ENCODE data around the gene STAG1.
"Not testable (repeated sequence)": the region's sequence is repeated elsewhere in the genome, so short reads cannot be mapped to it uniquely, and the experiment has no call there.

The STAG1 gene

DNA sequence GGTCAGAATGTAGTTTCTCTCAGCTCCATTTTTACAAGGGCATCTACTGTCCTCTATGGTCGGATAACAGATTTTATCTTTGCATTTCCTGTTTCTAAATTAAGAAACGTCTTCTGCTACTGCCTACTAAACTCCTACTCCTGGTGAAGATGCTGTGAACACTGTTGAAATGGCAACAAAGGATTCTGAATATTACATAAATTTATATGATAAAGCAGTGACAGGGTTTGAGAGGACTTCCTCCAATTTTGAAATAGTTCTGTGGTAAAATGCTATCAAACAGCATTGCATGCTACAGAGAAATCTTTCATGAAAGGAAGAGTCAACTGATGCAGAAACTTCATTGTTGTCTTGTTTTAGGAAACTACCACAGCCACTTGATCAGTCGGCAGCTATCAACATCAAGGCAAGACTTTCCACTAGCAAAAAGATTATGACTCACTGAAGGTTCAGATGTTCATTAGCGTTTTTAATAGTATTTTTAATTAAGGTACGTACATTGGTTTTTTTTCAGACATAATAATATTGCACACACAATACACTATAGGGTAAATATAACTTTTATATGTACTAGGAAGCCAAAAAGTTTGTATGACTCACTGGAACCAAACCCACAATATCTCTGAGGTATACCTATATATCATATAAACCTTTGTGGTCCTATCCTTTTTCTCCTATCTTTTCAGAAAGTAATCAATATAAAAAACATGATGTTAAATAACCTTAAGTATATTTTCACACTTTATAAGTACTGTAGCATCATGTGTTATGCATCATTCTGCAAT is 156.1 kb downstream of the STAG1 start:
- no peak for DNase-seq (ENCODE audit: low read depth in 2 of 2)

DNA sequence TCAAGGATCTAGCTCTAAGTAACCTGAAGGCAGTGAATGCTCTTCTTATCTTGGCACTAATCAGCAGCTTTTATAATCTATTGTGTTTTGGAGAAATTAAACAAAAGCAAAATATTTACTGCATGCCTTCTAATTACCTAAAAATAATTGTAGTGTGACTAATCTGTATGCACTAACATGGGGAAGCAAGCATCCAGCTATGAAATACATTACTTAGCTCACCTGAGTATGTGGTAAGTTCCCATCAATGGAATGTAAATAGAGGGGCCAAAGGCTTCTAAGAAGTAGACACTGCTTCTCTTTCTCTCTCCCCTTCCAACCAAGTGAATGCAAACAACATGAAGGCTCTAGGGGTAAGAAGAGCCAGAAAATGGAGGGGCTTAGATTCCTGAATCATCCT is 165.6 kb downstream of the STAG1 start:
- no peak for DNase-seq (ENCODE audit: low read depth in 2 of 2)

GRCh38 chr3:136584728-136585127 is 167.4 kb downstream of the STAG1 start:
- no peak for DNase-seq (ENCODE audit: low read depth in 2 of 2)

DNA sequence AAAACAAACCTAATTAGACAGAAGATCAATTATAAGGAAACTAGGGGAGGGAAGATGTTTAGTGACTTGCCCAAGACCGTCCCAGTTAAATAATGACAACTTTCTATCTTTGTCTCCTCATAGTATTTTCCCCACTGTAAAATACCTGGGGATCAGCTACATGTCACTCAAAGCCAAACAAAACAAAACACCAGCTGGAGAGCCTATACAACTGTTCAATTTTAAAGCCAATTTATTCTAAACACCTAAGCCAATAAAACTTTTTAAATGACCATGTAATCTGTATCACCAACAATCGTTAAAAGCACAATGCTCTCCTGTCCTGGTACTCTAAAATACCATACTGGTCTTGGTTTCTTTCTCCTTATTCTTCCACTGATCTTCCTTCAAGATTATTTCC is 168.4 kb downstream of the STAG1 start:
- no peak for DNase-seq (ENCODE audit: low read depth in 2 of 2)

DNA sequence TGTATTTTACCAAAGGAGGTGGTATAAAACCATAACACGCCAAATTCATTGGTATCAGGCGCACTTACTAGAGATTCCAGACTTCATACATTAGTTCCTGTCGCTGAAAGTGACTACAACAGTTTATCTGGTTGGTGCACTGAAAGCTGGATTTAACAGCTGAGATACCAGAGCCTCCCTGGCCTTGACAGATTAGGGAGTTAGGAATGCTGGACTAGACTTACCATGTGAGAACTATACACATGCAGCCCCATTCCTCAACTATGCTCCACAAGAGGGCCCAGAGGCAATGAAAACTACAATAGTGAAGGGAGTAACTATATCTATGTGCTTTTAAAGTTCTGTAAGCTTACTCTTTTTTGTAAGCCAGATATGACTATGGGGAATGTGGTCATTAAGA is 174.4 kb downstream of the STAG1 start:
- DNase-seq (ENCODE audit: low read depth in 2 of 2), result no peak

GRCh38 chr3:136576279-136577009 is 175.7 kb downstream of the STAG1 start:
- no peak for DNase-seq (ENCODE audit: low read depth in 2 of 2)

DNA sequence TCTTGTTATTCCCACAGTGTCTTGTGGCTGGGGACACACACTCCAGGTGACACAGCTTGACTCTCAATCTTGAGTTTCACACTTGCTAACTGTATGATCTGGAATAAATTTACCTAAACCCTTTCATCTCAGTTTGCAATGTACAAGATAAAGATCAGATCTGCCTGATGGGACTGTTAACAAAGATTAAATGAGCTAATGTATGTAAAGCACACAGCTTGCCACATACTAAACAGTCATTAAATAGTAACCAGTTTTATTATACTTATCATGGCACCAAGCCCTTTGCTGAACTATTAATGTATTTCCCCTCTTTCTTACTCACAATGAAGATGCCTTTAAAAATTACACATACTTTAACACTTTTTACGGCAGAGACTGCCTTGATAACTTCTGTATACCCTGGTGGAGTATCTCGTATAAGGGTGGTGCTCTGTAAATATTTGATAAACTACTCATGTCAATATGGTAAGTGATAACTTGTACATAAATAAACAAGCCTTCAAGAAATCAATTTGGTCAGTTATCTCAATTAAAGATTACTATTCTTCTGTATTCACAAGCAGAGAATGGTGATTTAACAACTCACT is 184.5 kb downstream of the STAG1 start:
- DNase-seq (ENCODE audit: low read depth in 2 of 2), result no peak

- not testable (repeated sequence) for DNase-seq (ENCODE audit: low read depth in 2 of 2)
Measured at GRCh38 chr3:136564962-136565361, 187.2 kb downstream of the STAG1 start.

- DNase-seq (ENCODE audit: low read depth in 2 of 2), result no peak
Measured at GRCh38 chr3:136562026-136562425, 190.2 kb downstream of the STAG1 start.

DNA sequence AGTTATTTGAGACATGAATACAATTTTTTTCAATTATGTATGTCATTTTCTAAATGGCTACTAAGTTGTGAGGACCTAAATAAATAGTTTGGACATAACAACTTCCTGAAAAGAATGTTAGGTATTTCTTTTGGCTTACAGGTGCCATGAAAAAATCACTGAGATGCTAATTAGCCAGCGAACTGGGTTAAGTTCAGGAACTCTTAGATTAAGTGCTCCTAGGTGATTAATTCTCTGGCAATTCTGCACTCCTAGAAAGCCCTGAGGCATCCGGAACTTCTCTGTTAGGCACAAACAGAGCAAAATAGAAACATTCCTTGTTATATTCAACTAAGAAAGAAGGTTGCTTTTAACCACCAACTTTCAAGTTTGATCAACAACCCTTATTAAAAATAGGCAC is 192.3 kb downstream of the STAG1 start:
- DNase-seq (ENCODE audit: low read depth in 2 of 2), result no peak

GRCh38 chr3:136549461-136549860 is 202.7 kb downstream of the STAG1 start:
- DNase-seq (ENCODE audit: low read depth in 2 of 2), result not testable (repeated sequence)

- no peak for DNase-seq (ENCODE audit: low read depth in 2 of 2)
Measured at GRCh38 chr3:136547293-136547692, 204.9 kb downstream of the STAG1 start.

GRCh38 chr3:136546720-136547119 is 205.5 kb downstream of the STAG1 start:
- no peak for DNase-seq (ENCODE audit: low read depth in 2 of 2)

GRCh38 chr3:136545664-136546268 is 206.4 kb downstream of the STAG1 start:
- DNase-seq (ENCODE audit: low read depth in 2 of 2), result no peak

DNA sequence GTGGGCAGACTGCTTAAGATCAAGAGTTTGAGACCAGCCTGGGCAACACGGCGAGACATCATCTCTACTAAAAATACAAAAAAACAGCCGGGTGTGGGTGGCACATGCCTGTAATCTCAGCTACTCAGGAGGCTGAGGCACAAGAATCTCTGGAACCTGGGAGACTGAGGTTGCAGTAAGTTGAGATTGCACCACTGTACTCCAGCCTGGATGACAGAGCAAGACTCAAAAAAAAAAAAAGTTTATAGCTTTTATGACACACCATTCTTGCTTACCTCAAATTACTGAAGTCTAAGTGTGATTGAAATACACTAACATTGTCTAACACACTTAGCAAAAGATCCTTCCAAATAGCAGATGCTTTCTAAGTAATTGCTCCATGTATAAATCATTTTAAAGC is 207.6 kb downstream of the STAG1 start:
- no peak for DNase-seq (ENCODE audit: low read depth in 2 of 2)

GRCh38 chr3:136543385-136543784 is 208.8 kb downstream of the STAG1 start:
- DNase-seq (ENCODE audit: low read depth in 2 of 2), result no peak

DNA sequence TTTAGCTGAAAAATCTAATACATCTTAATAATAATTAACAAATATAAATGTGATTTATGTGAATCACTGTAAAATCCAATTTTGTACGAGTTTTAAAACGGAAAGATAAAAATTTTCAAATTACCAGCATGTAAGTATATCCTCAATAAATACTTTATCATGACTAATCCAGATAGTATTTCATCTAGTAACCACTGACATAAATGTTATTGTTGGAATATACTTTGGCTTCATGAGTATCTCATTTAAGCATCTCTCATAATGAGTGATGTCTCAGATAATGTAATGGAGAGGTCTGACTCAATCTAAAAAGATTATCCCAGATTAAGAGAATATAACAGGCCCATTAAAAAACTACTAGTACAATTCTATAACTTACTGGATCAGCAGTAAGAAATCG is 216.3 kb downstream of the STAG1 start:
- DNase-seq (ENCODE audit: low read depth in 2 of 2), result no peak

DNA sequence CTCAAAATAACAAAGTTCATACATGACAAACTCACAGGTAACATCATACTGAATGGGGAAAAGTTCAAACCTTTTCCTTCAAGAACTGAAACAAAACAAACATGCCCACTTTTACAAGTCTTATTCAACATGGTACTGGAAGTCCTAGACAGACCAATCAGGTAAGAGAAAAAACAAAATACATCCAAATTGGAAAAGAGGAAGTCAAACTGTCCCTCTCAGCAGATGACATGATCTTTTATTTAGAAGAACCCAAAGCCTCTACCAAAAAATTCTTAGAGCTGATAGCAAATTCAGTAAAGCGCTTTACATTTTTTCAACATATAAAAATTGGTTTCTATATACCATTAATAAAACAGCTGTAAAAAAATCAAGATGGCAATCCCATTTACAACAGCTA is 219.4 kb downstream of the STAG1 start:
- no peak for DNase-seq (ENCODE audit: low read depth in 2 of 2)

- no peak for DNase-seq (ENCODE audit: low read depth in 2 of 2)
Measured at GRCh38 chr3:136518102-136518501, 234.1 kb downstream of the STAG1 start.

- no peak for DNase-seq (ENCODE audit: low read depth in 2 of 2)
Measured at GRCh38 chr3:136516656-136517055, 235.5 kb downstream of the STAG1 start.

- DNase-seq (ENCODE audit: low read depth in 2 of 2), result no peak
Measured at GRCh38 chr3:136516095-136516494, 236.1 kb downstream of the STAG1 start.

DNA sequence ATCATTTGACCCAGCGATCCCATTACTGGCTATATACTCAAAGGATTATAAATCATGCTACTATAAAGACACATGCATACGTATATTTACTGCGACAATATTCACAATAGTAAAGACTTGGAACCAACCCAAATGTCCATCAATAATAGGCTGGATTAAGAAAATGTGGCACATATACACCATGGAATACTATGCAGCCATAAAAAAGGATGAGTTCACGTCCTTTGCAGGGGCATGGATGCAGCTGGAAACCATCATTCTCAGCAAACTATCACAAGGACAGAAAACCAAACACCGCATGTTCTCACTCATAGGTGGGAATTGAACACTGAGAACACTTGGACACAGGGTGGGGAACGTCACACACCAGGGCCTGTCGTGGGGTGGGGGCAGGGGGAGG is 237.6 kb downstream of the STAG1 start:
- not testable (repeated sequence) for DNase-seq (ENCODE audit: low read depth in 2 of 2)

- no peak for DNase-seq (ENCODE audit: low read depth in 2 of 2)
Measured at GRCh38 chr3:136513367-136513766, 238.8 kb downstream of the STAG1 start.
